Renal pelvis (tissue), 4 donors: ENCODE results near the gene DIP2A. TPM values are rescaled to one million over a fixed set of nuclear protein-coding genes. Genes with fewer than 3 reads are reported as not detected.
"Not testable (repeated sequence)": the region's sequence is repeated elsewhere in the genome, so short reads cannot be mapped to it uniquely, and the experiment has no call there.

Experiments used
- DNase-seq: peaks from one replicate; pipeline ENCODE4 v3.0.0-alpha.2; 2013
- polyA plus RNA-seq, 3 donors: library from polyadenylated mRNA; unstranded; fragments of 120-200 nt; gene quantifications; one replicate each; pipeline ENCODE4 v1.2.1, GENCODE V29; 2013; ENCODE audit not compliant: insufficient read length in 3 of 3

DIP2A gene
- polyA plus RNA-seq, 3 donors = 24.3 to 49.6 (median 47.5) TPM

DNA sequence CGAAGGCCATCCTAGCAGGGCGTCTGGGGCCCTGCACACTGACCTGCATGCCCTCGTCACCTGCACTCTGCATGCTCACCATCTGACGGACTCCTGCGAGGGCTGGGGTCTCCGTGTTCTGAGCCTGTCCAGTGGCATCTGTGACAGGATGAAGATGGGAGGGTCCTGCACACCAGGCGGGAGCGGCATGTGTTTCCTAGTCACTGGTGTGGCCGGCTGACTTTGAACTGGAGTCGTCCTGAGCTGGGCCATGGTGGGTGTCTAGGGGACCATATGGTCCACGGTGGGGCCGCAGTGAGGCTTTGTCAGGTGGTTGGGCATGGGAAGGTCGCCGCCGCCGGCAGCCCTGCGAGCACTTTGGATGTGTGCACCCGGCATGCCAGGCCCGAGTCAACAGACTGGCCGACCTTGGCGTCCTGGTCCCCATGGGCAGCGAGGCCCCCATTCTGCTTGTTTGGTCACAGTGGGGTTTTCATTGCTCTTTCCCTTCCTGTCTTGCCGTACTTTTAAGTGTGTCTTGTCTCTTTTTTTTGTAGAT is 16.7 kb upstream of the DIP2A start:
- no peak for DNase-seq

GRCh38 chr21:46442938-46443337 is 15.8 kb upstream of the DIP2A start:
- no peak for DNase-seq

DNA sequence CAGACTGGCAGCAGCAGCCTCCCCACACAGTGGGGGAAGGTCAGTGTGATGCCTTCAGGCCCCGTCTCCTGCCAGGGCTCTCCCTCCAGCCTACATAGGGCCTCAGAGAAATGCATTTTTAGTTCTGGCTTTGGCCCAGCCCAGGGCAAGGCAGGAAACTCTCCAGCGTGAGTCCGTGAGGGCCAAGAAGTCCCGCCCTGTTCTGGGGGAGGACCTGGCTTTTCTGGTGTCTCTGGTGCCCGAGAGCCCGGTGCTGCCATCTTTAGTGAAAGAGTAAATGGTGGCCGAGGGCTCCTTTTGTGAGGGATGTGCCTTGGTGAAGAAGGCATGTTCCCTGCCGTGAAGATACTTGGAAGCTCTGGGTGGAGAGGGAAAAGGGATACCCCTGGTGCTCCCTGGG is 14.8 kb upstream of the DIP2A start:
- no peak for DNase-seq

DNA sequence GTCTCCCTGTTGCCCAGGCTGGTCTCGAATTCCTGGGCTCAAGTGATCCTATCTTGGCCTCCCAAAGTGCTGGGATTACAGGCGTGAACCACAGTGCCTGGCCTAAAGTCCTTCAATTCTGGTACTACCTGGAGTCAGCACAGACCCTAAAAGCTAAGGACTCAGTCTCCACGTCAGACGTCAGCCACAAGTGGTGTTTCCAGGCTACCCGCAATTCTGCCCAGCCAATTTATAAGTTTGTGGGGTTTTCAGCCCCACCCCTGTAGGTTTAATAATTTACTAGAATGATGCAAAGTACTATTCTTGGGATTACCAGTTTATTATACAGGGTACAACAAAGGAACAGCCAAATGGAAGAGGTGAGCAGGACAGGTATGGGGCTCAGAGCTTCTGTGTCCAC is 10.6 kb upstream of the DIP2A start:
- no peak for DNase-seq

- DNase-seq = not testable (repeated sequence)
These were observed 9.8 kb upstream of the DIP2A start for GRCh38 chr21:46448855-46449254.

- no peak for DNase-seq
These were observed 6.0 kb upstream of the DIP2A start for GRCh38 chr21:46452710-46453109.

- no peak for DNase-seq
These were observed 4.5 kb upstream of the DIP2A start for GRCh38 chr21:46454142-46454541.

DNA sequence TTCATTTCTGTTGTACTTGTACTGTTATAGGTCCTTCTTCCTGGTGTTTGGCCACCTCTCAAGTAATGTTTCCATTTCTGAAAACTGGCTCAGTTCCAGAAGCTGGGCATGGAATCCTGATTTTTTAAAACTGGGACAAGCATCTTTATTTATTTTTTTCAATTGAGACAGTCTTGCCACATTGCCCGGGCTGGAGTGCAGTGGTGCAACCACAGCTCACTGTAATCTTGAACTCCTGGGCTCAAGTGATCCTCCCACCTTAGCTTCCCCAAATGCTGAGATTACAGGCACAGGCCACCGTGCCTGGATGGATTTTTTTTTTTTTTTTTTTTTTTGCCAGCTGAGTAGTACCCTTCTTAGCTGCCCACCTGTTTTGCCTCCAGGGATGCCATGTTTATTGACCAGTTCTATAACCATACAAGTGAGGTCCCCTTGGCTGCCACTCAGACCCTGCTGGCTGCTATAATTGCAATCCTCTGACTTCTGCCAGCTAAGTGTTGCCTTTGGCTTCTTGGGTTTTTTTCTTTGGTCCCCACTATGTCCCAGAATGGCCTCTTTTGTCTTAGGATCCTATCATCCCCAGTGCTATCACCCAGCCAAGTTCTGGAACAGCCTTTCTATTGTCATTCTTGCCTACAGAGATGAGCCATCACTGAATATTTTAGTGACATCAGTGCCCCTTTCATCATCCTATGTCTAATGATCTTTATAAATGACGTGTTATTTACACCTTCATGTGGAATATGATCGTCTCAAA is 3.9 kb upstream of the DIP2A start:
- DNase-seq = no peak

GRCh38 chr21:46455575-46456385 is 2.9 kb upstream of the DIP2A start:
- DNase-seq = no peak

DNA sequence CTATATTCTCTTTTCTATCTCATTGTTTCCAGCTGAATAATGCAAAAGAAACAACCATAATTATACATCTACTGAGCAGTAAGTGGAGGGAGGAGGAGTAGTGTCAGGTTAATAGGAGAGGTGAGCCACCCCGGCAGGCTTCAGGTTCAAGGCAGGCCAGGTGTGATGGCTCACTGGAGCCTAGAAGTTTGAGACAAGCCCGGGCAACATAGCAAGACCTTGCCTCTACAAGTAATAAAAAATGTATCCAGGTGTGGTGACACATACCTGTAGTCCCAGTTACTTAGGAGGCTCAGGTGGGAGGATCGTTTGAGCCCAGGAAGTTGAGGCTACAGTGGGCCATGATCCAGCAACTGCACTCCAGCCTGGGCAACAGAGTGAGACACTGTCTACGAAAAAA is 1.9 kb upstream of the DIP2A start:
- DNase-seq = no peak

DNA sequence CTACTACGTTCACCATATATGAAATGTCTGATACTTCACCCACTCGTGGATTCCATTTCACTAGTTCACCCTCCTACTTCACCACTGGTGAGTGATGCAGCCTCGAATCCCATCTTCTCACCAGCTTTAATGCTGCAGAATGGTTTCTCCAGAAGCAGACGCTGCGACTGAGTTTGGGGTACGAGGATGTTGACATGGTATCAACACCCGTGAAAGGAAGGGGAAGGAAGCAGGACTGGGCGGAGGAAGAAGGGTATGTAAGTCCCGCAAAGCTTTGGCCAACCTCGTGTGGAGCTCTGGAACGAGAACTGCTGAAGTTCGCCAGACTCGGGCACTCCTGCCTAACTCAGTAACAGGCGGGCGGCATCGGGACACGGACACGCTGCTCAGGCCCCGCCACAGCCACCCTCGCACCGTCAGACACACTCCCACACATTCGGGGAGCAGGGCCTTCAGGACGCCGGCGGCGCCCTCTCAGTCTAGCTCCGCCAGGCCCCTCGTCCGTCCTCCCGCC is 833 bp upstream of the DIP2A start:
- DNase-seq = peak; percentile 33

DNA sequence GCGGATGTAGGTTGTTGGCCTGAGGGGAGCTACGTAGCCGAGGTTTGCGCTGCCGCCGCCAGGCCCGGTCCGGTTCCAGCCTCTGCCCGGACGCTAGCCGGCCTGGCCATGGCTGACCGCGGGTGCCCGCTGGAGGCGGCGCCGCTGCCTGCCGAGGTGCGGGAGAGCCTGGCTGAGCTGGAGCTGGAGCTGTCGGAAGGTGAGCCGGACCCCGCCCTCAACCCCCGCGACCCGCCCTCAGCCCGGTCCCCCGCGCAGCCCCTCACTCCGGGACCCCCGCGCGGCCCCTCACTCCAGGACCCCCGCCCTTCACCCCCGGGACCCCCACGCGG is 299 bp downstream of the DIP2A start:
- no peak for DNase-seq

DNA sequence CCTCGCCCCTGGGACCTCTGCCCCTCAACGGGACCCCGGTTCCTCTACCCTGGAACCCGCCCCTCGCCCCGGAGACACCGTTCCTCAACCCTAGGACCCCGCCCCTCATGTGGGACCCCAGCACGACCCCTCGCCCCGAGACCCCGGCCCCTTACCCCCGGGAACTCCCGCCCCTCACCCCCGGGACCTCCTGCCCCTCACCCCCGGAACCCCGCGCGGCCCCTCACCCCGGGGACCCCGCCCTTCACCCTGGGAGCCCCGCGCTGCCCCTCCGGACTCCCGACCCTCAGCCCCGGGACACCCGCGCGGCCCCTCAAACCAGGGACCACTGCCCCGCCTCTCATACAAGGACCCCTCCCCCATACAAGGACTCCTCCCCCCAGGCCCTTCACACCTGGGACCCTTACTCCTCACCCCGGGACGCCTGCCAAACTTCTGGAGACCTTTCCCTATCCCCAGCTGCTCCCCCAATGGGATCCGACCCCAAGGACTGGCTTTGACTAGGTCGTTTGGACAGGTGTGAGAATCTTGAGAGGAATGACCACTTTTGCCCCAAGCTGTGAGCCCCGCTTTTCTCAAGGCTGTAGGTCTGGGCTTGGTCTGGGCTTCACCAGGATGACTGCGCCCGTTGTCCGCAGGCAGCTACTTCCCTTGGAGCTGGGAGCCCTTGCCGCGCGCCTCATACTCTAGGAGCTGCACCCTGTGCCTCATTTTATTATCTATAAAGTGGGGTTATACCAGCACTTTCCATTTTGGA is 843 bp downstream of the DIP2A start:
- no peak for DNase-seq

DNA sequence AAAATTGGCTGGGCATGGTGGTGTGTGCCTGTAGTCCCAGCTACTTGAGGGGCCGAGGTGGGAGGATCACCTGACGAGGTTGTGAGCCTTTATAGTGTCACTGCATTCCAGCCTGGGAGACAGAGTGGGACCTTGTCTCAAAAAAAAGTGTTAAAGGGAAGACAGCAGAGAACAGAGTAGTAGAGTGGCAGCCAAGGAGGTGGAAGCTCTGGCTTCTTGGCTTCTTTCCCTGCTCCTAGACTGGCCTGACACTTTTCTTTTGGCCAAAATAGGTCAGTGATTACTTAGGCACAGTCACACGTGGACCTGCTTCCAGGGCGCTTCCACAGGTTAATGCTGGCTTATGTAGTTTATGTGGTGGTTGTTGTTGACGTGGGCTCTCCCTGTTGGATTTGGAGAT is 3.2 kb downstream of the DIP2A start:
- no peak for DNase-seq

DNA sequence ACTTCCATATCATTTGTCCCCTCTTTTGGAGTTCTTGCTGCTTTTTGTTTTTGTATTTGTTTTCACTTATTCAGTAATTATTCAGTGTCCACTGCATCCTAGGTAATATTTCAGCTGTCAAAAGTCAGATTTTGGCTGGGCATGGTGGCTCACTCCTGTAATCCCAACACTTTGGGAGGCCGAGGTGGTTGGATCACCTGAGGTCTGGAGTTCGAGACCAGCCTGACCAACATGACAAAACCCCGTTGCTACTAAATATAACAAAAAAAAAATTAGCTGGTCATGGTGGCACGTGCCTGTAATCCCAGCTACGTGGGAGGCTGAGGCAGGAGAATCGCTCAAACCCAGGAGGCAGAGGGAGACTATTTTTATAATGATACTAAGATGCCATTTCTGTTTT is 6.5 kb downstream of the DIP2A start:
- not testable (repeated sequence) for DNase-seq

DNA sequence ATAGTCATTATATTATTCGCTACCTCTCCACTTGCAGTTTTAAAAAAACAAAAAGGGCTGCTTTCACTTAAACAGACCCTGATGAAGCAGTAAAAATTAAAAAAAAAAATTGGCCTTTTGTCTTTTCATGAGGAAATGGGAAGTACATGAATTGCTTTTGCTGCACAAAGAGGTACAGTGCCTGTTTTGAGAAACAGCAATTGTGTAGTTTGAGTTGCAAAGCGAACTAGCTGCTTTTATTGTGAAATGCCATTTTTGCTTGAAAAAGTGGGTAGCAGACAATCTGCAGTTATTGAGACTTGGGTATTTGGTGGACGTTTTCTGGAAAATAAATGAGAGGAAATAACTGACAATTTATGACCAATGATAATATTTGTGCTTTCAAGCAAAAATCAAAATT is 7.0 kb downstream of the DIP2A start:
- no peak for DNase-seq

- no peak for DNase-seq
These were observed 9.6 kb downstream of the DIP2A start for GRCh38 chr21:46468108-46468774.

DNA sequence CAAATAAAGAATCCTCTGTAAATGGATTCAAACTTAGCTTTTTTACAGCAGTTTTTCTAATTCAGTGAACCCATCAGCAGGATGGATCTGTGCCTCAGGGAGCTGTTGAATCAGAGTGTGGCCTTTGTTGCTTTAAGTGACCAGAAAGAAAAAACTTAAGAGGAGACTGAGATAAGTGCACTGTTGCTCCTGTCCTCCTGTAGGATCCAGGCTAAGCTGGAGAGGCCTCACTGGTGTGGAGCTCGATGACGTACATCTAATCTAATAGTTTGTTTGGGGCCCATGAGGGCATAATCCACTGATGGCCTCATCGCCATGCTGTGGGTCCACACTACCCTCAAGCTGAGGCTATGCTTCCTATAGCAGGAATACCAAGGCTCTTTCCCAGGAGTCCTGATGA is 10.6 kb downstream of the DIP2A start:
- DNase-seq = no peak

- no peak for DNase-seq
These were observed 12.8 kb downstream of the DIP2A start for GRCh38 chr21:46471514-46471913.

GRCh38 chr21:46472246-46472645 is 13.6 kb downstream of the DIP2A start:
- DNase-seq = no peak

GRCh38 chr21:46474382-46474781 is 15.7 kb downstream of the DIP2A start:
- no peak for DNase-seq

DNA sequence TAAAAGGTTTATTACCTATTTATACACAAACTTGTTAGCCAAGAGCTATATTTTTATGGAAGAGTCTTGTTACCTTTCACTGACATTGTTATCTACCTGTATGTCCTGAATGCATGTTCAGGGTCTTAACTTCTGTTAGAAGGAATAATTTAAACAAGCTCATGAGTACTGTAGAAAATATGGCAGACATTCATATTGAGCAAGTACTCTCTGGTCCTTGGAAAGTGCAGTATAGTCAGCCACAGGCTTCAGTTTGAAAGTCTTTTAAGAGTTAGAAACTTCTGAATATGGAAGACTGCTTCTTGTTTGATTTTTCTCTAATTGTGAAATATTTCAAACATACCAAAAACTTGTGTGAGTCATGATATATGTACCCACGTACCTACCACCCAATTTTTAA is 16.6 kb downstream of the DIP2A start:
- no peak for DNase-seq
